CD4-positive, alpha-beta T cell treated with Interleukin-17A for 4 hours (primary cell): ENCODE results near the gene BABAM1.
"Not testable (repeated sequence)": the region's sequence is repeated elsewhere in the genome, so short reads cannot be mapped to it uniquely, and the experiment has no call there.

Experiments used
- DNase-seq: peaks from one replicate; pipeline ENCODE4 v3.0.0-alpha.2; 2020; ENCODE audit warnings: mixed read lengths

BABAM1 gene

DNA sequence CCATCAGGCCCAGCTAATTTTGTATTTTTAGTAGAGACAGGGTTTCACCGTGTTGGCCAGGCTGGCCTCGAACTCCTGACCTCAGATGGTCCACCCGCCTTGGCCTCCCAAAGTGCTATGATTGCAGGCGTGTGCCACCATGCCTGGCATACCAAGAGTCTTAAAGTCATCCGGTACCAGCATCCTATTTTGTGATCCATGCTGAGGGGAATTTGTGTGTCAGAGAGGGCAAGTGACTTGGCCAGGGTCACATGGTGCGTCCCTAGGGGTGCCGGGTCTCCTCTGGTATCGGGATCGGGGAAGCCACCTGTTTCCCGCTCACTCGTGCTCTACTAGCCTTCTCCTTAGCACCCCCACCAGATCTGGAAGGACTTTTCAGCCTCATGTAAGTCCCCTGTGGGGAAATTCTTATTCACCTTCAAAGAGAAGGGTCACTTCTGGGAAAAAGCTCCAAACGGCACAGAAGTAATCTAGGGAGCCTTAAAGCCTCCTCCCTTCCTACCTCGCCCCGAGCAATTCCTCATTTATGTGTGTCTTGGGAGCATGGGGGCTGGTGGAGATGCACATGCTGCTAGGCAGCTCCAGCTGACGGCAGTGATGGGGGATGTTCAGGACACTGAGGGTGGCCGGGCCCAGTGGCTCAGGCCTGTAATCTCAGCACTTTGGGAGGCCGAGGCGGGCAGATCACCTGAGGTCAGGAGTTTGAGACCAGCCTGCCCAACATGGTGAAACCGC, 8.4 kb downstream of the BABAM1 start:
- DNase-seq, result no peak

DNA sequence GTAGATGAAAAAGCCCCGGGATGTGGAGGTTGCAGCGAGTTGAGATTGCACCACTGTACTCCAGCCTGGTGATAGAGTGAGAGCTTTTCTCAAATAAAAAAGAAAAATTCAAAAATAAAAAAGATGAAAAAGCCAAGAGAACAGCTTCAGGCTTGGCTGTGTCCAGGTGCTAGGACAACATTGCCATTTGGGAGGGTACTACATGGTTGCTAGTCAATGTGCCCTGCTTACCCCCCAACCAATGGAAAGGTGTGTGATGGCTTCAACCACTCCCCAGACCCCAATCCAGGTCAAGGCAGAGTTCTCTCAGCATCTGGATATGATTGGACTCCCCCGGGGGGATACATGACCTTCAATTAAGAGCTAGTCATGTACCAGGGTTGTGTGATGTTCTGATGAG, 12.2 kb downstream of the BABAM1 start:
- DNase-seq, result no peak

GRCh38 chr19:17281391-17282304, 14.4 kb downstream of the BABAM1 start, which contains the start of gene ANKLE1:
Gene ANKLE1 (plus strand): TSS chr19:17281901. CDS start chr19:17281921, 20 bp downstream.
- peak; percentile 34 for DNase-seq

DNA sequence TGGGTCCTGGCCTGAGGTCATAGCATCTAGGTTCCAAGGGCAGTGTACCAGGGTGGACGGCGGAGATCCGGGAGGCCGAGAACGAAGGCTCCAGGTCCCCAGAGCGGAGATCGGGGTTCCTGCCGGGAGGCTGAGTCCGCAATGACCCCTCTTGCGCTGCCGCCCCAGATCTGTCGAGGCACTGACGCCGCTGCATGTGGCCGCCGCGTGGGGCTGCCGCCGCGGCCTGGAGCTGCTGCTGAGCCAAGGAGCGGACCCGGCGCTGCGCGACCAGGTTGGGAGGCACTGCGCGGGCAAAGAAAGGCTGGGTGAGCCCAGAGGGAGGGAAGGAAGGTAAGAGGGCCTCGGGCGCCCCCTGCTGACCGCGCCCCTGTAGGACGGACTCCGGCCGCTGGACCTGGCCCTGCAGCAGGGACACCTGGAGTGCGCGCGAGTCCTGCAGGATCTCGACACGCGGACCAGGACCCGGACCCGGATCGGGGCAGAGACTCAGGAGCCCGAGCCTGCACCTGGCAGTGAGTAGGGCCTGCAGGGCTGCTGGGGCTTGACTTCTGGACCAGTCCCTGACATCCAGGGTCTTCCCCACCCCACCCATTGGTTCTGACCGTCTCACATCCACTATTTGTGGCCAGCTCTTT, 15.4 kb downstream of the BABAM1 start:
- DNase-seq, result peak; percentile 87

- no peak for DNase-seq
These were observed 16.3 kb downstream of the BABAM1 start for GRCh38 chr19:17283504-17283996.

- DNase-seq, result no peak
These were observed 18.3 kb downstream of the BABAM1 start for GRCh38 chr19:17285415-17286135.

DNA sequence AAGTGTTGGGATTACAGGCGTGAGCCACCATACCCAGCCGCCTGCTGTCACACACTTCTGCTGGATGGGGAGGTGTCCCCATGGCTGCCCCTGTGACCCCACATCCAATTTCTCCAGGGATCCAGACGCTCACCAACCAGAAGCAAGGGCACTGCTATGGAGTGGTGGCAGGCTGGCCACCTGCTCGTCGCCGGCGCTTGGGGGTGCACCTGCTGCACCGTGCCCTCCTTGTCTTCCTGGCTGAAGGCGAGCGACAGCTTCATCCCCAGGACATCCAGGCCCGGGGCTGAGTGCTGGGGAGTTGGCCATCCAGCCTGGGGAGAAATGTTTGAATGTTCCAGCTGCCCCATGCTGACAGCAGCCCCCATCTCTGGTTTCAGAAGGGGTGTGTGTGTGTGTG, 19.0 kb downstream of the BABAM1 start:
- DNase-seq, result no peak

GRCh38 chr19:17286752-17287151, 19.5 kb downstream of the BABAM1 start:
- no peak for DNase-seq

GRCh38 chr19:17289489-17289888, 22.2 kb downstream of the BABAM1 start:
- DNase-seq, result peak; percentile 44

DNA sequence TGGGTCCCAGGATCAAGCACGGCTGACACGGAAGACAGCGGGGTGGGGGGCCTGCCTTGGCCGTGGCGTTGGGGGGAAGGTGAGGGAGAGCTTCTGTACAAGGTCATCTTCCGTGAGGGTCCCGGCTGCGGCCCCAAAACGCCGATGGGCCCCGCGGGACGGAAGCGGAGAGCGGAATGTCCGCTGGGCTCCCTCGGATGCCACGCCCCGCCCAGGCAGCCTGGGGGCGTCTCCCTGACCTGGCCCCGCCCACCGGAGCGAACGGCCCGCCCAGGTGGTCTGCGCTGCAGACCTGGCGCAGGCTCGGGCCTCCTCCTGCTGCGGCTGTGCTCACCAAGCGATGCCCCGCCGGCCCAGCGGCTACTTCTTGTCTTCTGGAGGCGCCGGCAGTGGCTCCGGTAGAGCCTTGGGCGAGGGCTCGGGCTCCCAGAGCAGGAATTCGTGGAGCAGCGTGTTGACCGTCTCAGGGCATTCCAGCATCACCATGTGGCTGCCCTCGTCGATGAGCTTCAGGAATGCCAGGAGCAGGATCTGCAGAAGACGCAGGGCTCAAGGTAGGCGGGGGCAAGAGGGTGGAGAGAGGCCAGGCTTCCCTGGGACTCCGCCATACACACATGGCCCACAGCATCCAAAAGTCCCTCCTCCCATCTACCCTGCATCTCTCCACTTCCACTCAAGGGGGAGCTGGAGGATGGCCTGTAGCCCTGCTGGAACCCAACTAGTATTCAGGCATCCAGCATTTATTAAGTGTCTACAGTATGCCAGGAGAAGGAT, 25.2 kb downstream of the BABAM1 start:
- peak; percentile 81 for DNase-seq

DNA sequence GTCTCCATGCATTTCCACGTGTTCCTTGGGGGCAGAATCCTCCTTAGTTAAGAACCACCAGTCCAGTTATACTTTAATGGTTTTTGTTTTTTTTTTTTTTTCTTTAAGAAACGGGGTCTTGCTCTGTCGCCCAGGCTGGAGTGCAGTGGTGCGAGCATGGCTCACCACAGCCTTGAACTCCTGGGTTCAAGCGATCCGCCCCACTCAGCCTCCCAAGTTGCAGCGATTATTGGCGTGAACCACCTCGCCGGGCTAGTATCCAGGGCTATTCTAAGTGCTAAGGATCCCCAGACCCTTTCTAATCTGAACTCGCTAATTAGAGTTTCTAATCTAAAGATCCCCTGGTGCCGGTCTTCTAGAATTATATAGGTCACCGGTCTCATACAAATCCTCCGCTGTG, 26.4 kb downstream of the BABAM1 start:
- DNase-seq, result no peak

DNA sequence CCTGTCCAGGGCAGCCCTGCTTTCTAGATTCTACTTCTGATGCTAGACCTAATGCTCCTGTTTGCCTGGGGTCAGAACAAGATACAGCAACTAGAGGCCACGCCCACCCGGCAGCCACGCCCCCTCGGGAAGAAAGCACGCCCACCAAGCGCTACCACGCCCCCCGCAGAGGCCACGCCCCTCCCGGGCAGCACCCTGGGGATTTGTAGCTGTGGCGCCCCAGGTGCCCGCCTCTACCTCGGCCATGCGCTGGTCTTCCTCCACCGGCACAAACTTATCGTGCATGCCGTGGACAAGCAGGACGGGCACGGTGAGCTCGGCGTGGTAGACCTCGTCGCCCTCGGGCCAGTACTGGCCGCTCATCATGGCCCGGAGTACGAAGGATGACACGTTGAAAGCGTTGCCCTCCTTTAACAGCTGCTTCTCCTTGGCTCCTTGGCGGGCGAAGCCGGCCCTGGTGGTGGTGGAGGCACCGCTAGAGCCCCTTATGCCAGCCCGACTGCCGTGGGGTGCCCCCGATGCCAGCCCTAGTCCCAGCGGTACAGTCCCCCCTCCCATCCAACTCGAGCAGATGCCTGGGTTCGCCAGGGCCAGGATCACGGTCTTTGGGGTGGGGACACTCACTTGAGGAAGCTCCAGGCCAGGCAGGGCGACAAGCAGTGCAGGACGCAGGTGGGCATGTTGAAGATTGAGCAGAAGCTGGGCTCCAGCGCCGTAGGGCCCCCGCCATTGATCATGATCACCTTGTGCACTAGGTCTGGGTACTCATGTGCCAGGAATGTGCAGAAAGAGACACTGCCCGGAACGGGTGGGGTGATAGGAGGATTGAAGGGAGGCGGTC, 27.0 kb downstream of the BABAM1 start:
- DNase-seq, result peak; percentile 51

DNA sequence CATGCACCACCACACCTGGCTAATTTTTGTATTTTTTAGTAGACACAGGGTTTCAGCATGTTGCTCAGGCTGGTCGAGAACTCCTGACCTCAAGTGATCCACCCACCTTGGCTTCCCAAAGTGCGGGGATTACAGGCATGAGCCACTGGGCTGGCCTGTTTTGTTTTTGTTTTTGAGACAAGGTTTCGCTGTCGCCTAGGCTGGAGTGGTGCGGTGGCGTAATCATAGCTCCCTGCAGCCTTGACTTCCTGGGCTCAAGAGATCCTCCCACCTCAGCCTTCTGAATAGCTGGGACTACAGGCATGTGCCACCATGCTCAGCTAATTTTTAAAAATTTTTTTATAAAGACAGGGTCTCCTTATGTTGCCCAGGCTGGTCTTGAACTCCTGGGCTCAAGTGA, 28.3 kb downstream of the BABAM1 start:
- DNase-seq, result not testable (repeated sequence)

DNA sequence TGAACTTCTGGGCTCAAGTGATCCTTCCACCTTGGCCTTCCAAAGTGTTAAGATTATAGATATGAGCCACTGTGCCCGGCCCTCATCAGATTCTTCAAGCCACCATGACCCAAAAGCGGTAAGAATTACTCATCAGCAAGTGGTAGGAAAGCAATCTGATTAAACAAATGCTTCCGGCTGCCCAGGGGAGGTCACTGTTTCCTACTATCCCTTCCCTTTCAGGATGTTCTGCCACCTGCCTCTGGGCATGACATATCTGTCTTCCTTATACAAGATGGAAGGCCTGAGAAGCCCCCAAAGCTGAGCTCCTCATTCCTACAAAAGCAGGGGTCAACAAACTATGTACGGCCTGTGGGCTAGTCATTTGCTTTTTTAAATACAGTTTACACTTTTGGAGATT, 29.0 kb downstream of the BABAM1 start:
- DNase-seq, result no peak

DNA sequence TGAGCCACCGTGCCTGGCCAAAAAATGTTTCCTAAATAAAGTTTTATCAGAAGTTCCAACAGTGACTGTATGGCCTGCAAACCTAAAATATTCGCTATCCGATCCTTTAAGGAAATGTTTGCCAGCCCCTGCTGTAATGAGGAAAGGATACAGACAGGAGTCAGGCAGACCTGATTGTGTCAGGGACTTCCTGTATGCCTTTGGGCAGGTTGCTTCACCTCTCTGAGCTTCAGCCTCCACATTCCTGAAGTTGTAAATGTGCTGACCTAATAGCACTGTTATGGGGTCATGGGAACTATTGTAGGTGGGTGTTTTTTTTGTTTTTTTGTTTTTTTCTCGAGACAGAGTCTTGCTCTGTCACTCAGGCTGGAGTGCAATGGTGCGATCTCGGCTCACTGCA, 29.7 kb downstream of the BABAM1 start:
- DNase-seq, result no peak

DNA sequence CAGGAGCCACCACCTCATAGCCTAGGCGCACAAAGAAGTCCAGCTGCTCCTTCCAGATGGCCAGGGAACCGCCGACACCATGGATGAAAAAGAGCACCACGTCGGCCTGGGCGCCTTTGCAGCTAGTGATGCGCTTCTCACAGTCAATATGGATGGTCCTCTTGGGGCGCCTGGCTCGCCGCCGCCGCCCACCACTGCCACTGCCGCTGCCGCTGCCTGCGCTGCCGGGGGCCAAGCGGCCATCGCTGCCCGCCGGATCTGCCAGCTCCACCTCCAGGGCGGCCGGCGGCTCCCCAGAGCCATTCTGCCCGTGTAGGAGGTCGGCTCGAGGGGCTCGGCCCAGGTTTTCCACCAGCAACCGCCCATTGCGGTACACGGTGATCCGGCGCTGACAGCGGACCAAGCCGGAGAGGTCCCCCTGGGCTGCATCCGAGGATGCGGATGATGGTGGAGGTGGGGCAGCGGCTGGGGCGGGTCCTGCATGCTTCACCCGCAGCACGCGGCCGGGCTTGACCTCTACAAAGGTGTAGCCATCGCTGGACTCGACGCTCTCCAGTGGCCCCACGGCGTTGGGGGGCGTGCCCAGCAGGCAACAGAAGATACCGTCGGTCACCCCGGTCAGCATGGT, 33.9 kb downstream of the BABAM1 start:
- no peak for DNase-seq

GRCh38 chr19:17302391-17303166, 35.3 kb downstream of the BABAM1 start:
- DNase-seq, result peak; percentile 59

DNA sequence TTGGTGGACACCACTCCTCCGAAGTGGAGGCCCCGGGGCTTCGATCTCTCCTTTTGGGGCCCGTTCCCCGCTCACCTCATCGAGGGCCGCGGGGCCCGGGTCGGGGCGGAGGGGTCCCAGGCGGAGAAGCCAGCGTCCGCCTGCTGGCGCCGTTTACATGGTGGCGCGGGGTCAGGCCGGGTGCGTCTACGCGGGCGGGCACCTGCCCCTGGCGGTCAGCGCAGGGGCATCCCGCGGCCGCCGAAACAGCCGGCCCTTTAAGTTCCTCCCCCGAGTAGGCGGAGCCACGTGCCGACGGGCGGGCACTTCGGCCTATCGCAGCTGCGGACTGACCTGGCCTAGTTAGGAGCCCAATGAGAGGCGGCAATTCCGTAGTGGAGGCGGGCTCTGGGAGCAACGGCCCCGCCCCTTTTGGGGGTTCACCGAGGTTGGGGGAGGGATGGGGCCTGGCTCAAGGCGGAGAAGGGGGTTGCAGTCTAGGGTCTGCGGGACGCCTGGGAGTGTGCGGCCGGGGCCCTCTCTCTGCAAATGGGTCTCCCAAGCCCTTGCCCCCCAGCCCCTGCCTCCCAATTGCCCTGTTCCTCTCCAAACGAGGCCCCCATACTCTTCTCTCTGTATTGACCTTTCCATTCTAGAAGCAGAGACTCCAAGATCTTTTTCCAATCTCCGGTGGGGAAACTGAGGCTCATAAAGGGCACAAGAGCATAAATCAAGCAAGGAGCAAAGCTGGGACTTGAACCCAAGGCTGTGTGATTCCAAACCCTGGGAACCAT, 36.1 kb downstream of the BABAM1 start, which contains the start of gene ABHD8:
TSS of gene ABHD8 (minus strand) at position 259 of the 773 bp plus-strand sequence. CDS start 1,809 bp downstream, outside the sequence.
- peak; percentile 95 for DNase-seq

- DNase-seq, result no peak
These were observed 36.7 kb downstream of the BABAM1 start for GRCh38 chr19:17303940-17304267.
